ENCODE data around the gene PPIE.

- no peak for TF ChIP-seq CTCF (IDR thresholded peaks at IDR 0.05)
- TF ChIP-seq POLR2A (IDR thresholded peaks at IDR 0.05) = no peak
Measured at GRCh38 chr1:39721664-39722063, 17.0 kb upstream of the PPIE start.
